Frontal cortex (tissue), 4 donors: ENCODE data around the gene UGT1A5. TPM values are rescaled to one million over a fixed set of nuclear protein-coding genes. Genes with fewer than 3 reads are reported as not detected.
A peak's percentile ranks its signal among the peaks of the same experiment; 100 is the strongest.

Experiments
- DNase-seq, 2 donors: peaks; one replicate each; pipeline ENCODE4 v3.0.0; 2012; ENCODE audit warnings: low spot score in 2 of 2
- FAIRE-seq: peaks from 2 replicates; lab custom pipeline; 2012; peaks lifted over from hg19 to GRCh38; lab: Jason Lieb, UNC
- total RNA-seq: library from RNA; depleted of rRNA; stranded (reverse); fragments of >200 nt; gene quantifications from one replicate; pipeline ENCODE4 v1.2.3, GENCODE V29; 2014
- donor health status: control.
- donor health status: control.
- donor health status: control.

Gene UGT1A5
- total RNA-seq, 1 donor from 2014 or later, result not detected

GRCh38 chr2:233801357-233802131 is 88.8 kb downstream of the UGT1A5 start:
- FAIRE-seq, result no peak
- DNase-seq, result peak in 1 of 2 donors; percentile 35

GRCh38 chr2:233802132-233802815 is 89.6 kb downstream of the UGT1A5 start:
- no peak for DNase-seq
- no peak for FAIRE-seq

- DNase-seq, result no peak
- no peak for FAIRE-seq
These were observed 90.7 kb downstream of the UGT1A5 start for GRCh38 chr2:233803292-233803911.

- FAIRE-seq (no peak), DNase-seq (no peak)
These were observed 91.3 kb downstream of the UGT1A5 start for GRCh38 chr2:233803994-233804393.

GRCh38 chr2:233807215-233807865 is 94.6 kb downstream of the UGT1A5 start:
- FAIRE-seq (no peak), DNase-seq (no peak)

GRCh38 chr2:233807966-233808935 is 95.5 kb downstream of the UGT1A5 start:
- no peak for FAIRE-seq

GRCh38 chr2:233810385-233810784 is 97.7 kb downstream of the UGT1A5 start:
- no peak for FAIRE-seq
- no peak for DNase-seq

More at GRCh38 chr2:233807966-233808935, 95.5 kb downstream of the UGT1A5 start:
- no peak for DNase-seq

- FAIRE-seq, result no peak
- DNase-seq, result no peak
These were observed 98.4 kb downstream of the UGT1A5 start for GRCh38 chr2:233811087-233811486.

GRCh38 chr2:233811732-233812131 is 99.0 kb downstream of the UGT1A5 start:
- no peak for FAIRE-seq
- DNase-seq, result no peak

- FAIRE-seq (no peak), DNase-seq (no peak)
These were observed 100.7 kb downstream of the UGT1A5 start for GRCh38 chr2:233813236-233814055.

GRCh38 chr2:233814056-233814835 is 101.5 kb downstream of the UGT1A5 start:
- DNase-seq, result no peak

GRCh38 chr2:233815861-233816260 is 103.2 kb downstream of the UGT1A5 start:
- no peak for DNase-seq
- no peak for FAIRE-seq

More at GRCh38 chr2:233814056-233814835, 101.5 kb downstream of the UGT1A5 start:
- no peak for FAIRE-seq

- FAIRE-seq (no peak), DNase-seq (no peak)
These were observed 103.6 kb downstream of the UGT1A5 start for GRCh38 chr2:233816334-233816733.

GRCh38 chr2:233816771-233817170 is 104.1 kb downstream of the UGT1A5 start:
- no peak for FAIRE-seq
- DNase-seq, result no peak

- FAIRE-seq (no peak), DNase-seq (no peak)
These were observed 104.7 kb downstream of the UGT1A5 start for GRCh38 chr2:233817361-233817911.

GRCh38 chr2:233817995-233818638 is 105.4 kb downstream of the UGT1A5 start:
- FAIRE-seq (no peak), DNase-seq (no peak)
